ENCODE measurements around the gene CCDC47. TPM values are rescaled to one million over a fixed set of nuclear protein-coding genes. Genes with fewer than 3 reads are reported as not detected.
"Not testable (repeated sequence)": the region's sequence is repeated elsewhere in the genome, so short reads cannot be mapped to it uniquely, and the experiment has no call there.

The CCDC47 gene
- total RNA-seq, 1 experiment from 2014 or later: 117 TPM

GRCh38 chr17:63720194-63720593, 53.2 kb downstream of the CCDC47 start:
- DNase-seq (ENCODE audit: low read depth, low spot score); H3K4me3 ChIP-seq (replicated peaks in 1 of 2; ENCODE audit: low read depth in 1 of 2, low read length in 2 of 2); H3K4me1 ChIP-seq (ENCODE audit: control insufficient read depth in 1 of 2, insufficient read depth in 2 of 2, low read length in 2 of 2); H3K9ac ChIP-seq (ENCODE audit: low read length); H4K20me1 ChIP-seq (ENCODE audit: insufficient read depth); H3K9me3 ChIP-seq (ENCODE audit: control insufficient read depth in 1 of 2, insufficient read depth in 1 of 2, low read depth in 1 of 2, low read length in 2 of 2); RAD21 ChIA-PET (ENCODE audit: low non-redundant PET in 1 of 2, low total read pairs in 2 of 2, uncharacterized antibody in 2 of 2, unreplicated experiment in 2 of 2); intact Hi-C loops (cut with micrococcal nuclease); POLR2A ChIA-PET; H3K79me2 ChIP-seq (ENCODE audit: insufficient read depth, low read length); H3K9me2 ChIP-seq (ENCODE audit: insufficient read depth); H3K36me3 ChIP-seq (ENCODE audit: control insufficient read depth in 1 of 2, insufficient read depth in 2 of 2, low read length in 2 of 2); BruUV-seq (replicated peaks); ATAC-seq; H3K27ac ChIP-seq (ENCODE audit: low read depth, low read length); H2AFZ ChIP-seq (ENCODE audit: low read depth, low read length, poor library complexity, severe bottlenecking); H3K27me3 ChIP-seq (ENCODE audit: insufficient read depth, low read length); H3K4me2 ChIP-seq (ENCODE audit: low read length): not testable (repeated sequence)
- CTCF ChIA-PET: interaction anchor here (1.5 kb wide), 1 partner anchor 9 kb away, joined by 5 read pairs; no protein-coding TSS in a partner anchor

- Histone ChIP-seq H3K79me2 (ENCODE audit: insufficient read depth, low read length) (no peaks in the 10 kb centered on the region), H4K20me1 (ENCODE audit: insufficient read depth) (no peaks in the 10 kb centered on the region), H3K9me2 (ENCODE audit: insufficient read depth) (no peaks in the 10 kb centered on the region), H3K4me3 (replicated peaks in 1 of 2; ENCODE audit: low read depth in 1 of 2, low read length in 2 of 2) (no peak overlapping the region), H3K4me2 (ENCODE audit: low read length) (no peak overlapping the region), H3K9me3 (ENCODE audit: control insufficient read depth in 1 of 2, insufficient read depth in 1 of 2, low read depth in 1 of 2, low read length in 2 of 2) (no peaks in the 10 kb centered on the region), H3K27ac (ENCODE audit: low read depth, low read length) (no peak overlapping the region), H3K27me3 (ENCODE audit: insufficient read depth, low read length) (no peaks in the 10 kb centered on the region), H2AFZ (ENCODE audit: low read depth, low read length, poor library complexity, severe bottlenecking) (no peak overlapping the region), H3K36me3 (ENCODE audit: control insufficient read depth in 1 of 2, insufficient read depth in 2 of 2, low read length in 2 of 2) (0 out of 4 replicates have a peak, but pooled peaks cover 0 to 5% of the 10 kb centered on the region in 2 experiments), H3K4me1 (ENCODE audit: control insufficient read depth in 1 of 2, insufficient read depth in 2 of 2, low read length in 2 of 2) (no peaks in the 10 kb centered on the region), H3K9ac (ENCODE audit: low read length) (no peak overlapping the region)
- POLR2A ChIA-PET: no interaction called here
- intact Hi-C loops (cut with micrococcal nuclease): no loop called here
- CTCF ChIA-PET: no interaction called here
- no peak for TF ChIP-seq ZBTB33 (IDR thresholded peaks at IDR 0.05; ENCODE audit: extremely low read depth, insufficient replicate concordance, low read length)
- TF ChIP-seq TCF7L2 (IDR thresholded peaks at IDR 0.05; ENCODE audit: borderline replicate concordance, extremely low read depth, insufficient read depth, insufficient read length): no peak
- no peak for TF ChIP-seq ELF1 (IDR thresholded peaks at IDR 0.05; ENCODE audit: borderline replicate concordance, low read depth)
- no peak for TF ChIP-seq POLR2A (IDR thresholded peaks at IDR 0.05; ENCODE audit: borderline replicate concordance, extremely low read depth, insufficient read depth, insufficient read length)
- no peak for TF ChIP-seq RAD21 (IDR thresholded peaks at IDR 0.05; ENCODE audit: low read depth)
- TF ChIP-seq SP1 (IDR thresholded peaks at IDR 0.05; ENCODE audit: low read depth): no peak
- TF ChIP-seq POLR2AphosphoS5 (IDR thresholded peaks at IDR 0.05; ENCODE audit: low read depth, low read length): no peak
- no peak for TF ChIP-seq ZFX (IDR thresholded peaks at IDR 0.05)
- no peak for TF ChIP-seq CEBPB (IDR thresholded peaks at IDR 0.05; ENCODE audit: low read depth)
- TF ChIP-seq CBX3 (IDR thresholded peaks at IDR 0.05; ENCODE audit: low read depth): no peak
- no peak for TF ChIP-seq EZH2phosphoT487 (IDR thresholded peaks at IDR 0.05; ENCODE audit: borderline replicate concordance)
- DNase-seq (ENCODE audit: low read depth, low spot score) (no peak), ATAC-seq (no peak)
- BruUV-seq (replicated peaks): no TSS peak
- RAD21 ChIA-PET (ENCODE audit: low non-redundant PET in 1 of 2, low total read pairs in 2 of 2, uncharacterized antibody in 2 of 2, unreplicated experiment in 2 of 2): no interaction called here
Observed at GRCh38 chr17:63718988-63719387, 54.4 kb downstream of the CCDC47 start.
